Activated CD8-positive, alpha-beta memory T cell treated with anti-CD3 and anti-CD28 coated beads for 48 hours (primary cell): ENCODE data around the gene KCNIP3.

Experiments used
- DNase-seq, 3 experiments: peaks; one replicate each; pipeline ENCODE4 v3.0.0-alpha.2; 2020; ENCODE audit warnings: low read depth in 2 of 3, low spot score in 2 of 3

Gene KCNIP3

DNA sequence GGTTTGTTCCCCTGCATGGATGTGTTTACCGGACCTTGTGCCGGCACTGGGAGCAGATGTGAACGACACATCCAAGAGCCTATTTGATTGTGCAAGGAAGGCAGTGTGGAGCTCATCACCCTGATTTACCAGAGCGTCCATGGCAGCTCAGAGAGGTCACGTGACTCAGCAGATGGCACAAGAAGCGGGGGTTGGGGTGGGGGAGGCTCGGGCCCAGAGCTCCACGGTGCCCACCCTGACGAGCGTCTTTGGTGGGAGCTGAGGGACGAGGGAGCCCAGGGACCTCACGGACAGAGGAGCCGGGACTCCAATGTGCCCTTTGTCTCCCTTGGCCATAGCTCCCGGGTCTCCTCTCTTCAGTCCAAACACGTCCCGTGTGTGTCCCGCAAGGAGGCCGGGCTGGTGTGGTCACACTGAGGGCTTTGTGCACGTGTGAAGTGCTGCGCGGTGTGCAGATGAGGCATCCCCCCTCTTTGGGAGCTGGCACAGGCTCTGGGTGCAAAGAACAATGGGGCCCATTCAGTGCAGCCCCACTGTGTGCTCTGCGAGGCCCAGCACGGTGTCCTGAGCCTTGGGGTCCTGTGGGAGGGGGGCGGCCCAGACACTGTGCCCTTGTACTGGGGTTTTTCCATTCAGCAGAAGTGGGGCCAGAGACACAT lies 15.5 kb downstream of the KCNIP3 start:
- DNase-seq, result no peak

DNA sequence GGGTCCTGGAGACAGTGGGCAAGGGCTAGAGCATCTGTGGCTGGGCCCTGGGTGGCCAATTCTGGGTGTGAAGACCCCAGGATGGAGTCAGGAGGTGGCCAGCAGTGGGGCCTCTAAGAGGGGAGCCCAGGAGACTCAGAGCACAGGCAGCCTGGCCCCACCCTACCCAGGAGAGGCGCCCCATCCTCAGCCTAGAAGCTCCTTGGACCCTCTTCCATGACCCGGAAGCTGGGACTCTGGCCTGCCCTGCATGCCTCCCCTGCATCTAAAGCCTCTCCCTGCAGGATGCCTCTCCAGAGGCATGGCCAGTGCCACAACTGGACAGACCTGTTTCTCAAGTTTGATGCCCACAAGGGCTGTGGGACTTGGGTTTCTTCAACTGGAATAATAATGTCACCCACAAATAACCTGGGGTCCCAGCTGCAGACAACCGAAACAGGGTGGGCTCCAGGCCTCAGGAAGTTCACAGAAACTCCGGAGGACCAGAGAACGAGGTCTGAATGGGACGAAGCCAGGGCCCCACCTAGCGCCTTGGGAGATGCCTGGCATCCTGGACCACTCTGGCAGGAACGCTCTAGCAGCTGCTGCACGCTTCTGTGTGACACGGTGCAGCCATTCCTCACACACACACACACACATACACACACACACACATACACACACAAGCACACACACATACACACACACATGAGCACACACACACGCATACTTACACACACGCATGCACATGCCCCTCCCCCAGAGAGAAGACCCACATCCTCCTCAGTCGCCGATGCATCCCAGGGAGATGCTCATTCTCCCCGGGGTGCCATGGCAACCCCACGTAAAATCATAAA lies 16.4 kb downstream of the KCNIP3 start:
- no peak for DNase-seq

DNA sequence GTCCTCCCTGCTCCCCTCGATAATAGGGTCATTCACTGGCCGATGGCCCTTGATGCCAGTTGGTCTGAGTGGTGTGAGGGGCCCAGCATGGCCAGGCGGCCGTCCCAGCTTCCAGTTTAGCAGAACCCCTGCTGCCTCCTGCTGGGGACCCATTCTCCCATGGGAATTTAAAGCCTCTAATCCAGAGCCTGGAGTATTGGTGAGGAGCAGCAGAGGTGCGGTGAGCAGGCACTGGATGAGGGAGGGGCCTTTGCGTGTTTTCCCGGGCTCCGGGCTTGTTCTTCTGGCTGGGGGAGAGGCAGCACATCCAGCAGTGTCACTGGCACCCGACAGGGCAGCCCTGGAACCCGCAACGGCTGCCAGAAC lies 17.4 kb downstream of the KCNIP3 start:
- no peak for DNase-seq

DNA sequence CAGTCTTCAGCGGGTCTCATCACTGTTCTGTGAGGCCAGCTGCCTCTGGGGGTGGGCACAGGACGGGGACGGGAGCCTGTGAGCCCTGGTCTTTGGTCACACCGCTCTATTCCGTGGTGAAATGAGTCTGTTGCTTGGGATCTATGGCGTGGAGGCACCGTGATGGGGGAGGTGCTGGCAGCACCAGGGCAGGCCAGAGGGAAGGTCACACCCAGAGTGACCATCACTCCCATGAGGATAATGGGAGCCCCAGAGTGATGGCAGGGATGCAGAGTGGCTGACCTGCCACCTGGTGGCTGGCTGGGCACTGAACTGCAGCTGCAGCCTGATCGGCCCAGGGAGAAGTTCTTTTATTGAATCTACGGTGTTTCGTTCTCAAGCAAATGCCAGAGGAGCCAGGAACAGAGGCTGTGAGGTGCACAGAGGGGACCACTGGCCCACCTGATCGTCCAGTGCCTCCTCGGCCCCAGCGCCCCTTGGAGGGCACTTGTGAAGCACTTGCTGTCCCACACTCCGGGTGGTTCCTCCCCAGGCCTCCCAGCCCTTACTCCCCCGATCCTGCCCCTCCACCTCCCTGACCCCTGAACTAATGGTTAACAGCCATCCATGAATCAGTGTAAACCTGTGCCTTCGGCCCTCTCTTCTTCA lies 17.9 kb downstream of the KCNIP3 start:
- DNase-seq, result no peak

DNA sequence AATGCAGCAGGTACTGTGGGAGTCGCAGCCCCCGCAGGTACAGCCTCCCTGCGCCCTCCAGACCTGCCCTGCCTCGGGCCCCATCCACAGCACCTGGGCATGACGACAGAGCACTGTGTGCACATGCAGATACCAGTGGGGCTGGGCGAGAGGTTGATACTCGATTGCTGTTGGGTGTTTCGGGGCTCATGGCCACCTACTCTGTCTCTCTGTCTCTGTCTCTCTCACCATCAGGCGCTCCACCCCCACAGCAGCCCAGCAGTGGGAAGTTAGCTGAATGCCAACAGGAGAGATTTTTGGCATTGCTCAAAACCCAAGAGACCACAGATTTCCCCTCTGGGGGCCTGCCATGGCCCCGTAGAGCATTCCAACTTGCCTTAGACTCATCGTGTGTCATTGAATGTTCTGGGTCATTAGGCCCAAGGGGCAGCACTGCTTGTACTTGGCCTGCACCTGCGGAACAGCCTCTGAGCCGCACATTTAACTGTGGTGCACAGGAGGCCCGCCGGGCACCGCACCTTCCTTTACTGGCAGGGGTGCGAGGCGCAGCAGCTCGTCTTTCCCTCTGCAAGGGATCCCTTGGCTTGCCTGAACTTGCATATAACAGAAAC lies 18.8 kb downstream of the KCNIP3 start:
- no peak for DNase-seq

- DNase-seq, result no peak
Observed at GRCh38 chr2:95316466-95317122, 19.4 kb downstream of the KCNIP3 start.

GRCh38 chr2:95317123-95317500 lies 20.0 kb downstream of the KCNIP3 start:
- DNase-seq, result no peak

DNA sequence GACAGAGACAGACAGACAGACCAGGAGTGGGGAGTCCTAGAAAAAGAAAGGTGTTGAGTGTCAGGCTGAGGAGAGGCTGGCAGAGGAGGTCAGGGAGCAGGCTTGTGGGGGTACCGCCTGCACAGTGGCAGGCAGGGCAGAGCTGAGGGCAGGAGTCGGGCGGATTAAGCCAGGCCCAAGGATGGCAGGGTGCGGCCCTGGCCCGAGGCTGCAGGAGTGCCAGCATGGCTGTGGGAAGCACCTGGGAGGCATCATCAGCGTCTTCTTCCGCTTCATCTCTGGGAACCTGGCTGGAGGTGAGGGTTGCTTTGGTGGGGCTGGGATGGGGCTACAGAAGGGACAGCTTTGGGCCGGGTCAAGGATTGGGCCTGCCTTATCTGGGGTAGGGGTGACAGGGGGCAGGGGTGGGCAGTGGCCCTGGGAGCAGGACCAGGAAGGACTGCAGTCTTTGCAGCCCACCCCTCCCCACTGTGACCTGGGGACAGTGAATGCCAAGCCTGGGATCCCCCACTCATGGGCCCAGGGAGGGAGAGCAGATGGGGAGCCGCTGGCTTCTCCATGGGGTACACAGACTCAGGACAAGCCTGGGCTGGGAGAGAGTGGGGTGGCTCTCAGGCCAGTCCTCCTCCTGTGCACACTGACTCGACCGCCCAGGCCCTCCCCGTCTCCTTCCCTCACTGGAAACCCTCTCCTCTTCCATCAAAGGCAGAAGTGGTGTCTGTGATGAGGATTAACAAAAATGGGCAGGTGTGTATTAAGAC lies 20.7 kb downstream of the KCNIP3 start:
- DNase-seq, result no peak

- no peak for DNase-seq
Observed at GRCh38 chr2:95318431-95319220, 21.5 kb downstream of the KCNIP3 start.

GRCh38 chr2:95319481-95320343 lies 22.6 kb downstream of the KCNIP3 start:
- DNase-seq, result no peak

DNA sequence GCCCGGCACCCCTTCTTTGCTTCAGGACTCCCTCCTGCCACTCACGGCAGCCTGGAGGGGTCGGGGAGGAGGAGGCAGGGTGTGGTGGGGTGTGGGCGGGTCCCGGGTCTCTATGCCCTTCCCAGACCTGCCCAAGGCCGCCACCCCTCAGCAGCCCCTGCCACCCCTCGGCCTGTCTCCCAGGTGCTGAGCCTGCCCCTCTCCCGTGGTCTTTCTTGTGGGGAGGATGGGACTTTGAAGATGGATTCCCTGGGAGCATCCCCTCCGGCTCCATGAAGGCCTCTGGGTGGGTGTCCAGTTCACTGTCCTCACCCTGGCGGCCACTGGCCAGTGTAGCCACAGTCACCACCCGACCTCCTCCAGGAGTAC lies 23.2 kb downstream of the KCNIP3 start:
- DNase-seq, result no peak

DNA sequence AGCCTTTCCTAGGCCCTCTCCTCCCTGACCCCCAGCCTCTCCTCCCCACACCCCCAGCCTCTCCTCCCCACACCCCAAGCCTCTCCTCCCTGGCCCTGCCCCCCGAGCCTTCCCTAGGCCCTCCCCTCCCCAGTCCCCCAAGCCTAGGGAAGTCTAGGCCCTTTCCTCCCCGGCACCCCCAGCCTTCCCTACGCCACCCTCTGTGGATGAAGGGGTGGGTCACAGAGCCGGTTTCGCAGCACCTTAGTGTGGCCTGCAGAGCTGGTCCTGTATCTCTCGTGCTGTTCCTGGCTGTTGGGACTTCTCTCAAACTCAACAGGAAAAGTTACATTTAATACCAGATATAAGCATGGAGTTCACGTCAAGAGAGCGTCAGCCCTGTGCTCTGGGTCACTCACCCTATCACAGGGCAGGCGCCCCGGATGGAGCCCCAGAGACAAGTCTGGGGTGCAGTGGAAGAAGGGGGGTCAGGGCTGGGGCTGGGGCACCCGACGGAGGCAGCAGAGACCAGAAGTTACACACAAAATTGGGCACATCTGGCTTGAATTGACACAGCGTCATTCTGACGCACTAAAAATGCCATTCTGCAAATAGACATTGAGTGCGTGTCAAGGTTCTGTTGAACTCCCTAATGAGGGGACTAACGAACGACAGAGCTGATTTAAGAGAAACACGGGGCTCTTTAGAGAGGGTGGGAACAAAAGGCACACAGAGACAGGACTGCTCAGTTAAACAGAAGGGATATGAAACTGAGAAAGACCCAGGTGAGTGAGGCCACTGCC lies 24.0 kb downstream of the KCNIP3 start:
- DNase-seq, result no peak

- DNase-seq, result no peak
Observed at GRCh38 chr2:95323347-95324155, 26.4 kb downstream of the KCNIP3 start.

DNA sequence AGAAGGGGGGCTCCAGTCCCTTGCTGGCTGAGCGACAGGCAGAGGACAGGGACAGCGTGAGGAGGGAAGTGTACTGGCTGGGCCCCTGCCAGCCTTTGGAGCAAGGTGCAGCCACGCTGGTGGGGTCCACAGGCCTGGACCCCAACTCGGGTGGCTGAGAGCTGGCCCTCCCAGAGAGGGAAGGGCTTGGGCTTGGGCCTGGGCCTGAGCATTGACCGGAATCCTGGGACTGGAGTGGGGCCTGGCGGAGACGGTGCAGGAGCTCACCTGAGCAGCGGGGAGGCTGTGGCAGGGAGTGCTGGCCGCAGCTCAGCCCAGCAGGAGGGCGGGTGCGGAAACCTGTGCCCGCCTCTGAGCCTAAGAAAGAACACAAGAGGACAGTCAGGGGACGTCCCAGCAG lies 27.9 kb downstream of the KCNIP3 start:
- no peak for DNase-seq

DNA sequence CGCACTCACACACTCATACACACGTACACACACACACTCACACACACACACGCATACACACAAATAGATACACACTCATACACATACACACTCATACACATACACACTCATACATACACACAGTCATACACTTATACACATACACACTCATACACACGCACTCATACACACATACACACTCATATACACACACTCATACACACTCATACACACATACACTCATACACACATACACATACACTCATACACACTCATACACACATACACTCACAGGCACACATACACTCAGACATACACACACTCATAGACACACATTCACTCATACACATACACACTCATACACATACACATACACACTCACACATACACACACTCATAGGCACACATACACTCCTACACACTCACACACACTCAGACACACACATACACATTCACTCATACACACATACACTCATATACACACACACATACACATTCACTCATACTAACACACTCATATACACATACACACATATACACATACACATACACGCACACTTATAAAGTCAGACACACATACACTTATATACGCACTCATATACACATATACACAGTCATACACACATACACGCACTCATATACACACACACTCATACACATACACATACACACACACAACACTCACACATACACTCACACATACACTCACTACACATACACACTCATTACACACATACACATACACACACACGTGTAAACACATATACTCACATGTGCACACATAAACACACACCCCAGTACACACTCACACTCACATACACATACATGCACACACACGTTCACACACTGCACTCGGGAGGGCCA lies 28.7 kb downstream of the KCNIP3 start:
- DNase-seq, result no peak

GRCh38 chr2:95326433-95327140 lies 29.4 kb downstream of the KCNIP3 start:
- no peak for DNase-seq
